ENCODE measurements around the gene SAP130. TPM values are rescaled to one million over a fixed set of nuclear protein-coding genes. Genes with fewer than 3 reads are reported as not detected.

SAP130 gene
- total and polyA plus RNA-seq, 2 of the 4 experiments (the other 2 are of a cell fraction): 6.1 to 17.1 TPM

DNA sequence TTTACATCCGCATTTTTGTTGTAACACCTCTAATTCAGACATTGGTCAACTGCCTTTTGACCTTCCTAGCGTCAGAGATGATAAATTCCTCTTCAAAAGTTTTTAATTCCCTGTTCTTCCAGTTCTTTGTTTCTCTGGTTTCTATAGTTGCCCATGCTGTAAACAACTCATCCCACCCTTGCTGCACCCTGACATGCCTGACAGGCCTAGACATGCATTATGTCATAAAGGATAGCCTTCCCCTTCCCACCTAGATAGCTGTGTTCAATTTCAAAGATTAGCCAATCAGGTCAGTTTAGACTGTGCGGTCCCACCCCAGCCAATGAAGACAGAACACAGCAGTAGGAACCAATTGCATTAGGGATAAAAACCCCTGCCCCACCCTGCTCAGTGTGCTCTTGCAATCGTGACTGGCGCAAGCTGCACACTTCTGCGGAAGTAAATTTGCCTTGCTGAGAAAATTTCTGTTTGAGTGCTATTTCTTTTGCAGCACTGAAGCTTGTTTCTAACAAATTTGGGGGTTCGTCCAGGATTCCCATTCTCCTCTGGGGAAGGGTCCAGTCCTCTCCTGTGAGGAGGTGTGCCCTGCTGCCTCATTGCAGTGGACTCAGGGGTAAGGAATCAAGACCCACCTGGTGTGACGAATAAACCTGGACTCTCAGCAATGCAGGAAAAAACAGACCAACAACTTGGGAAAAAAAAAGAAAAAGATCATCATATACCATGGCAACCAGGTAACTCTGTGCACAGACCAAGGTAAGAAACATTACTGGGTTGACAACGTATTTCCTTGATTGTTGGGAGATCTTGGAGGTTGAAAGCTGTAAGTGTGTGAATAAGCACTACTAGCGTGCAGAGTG is 9.1 kb upstream of the SAP130 start:
- H4K20me1 ChIP-seq (ENCODE audit: insufficient read depth, low read length): no peaks in the 10 kb centered on the region
- H2AFZ ChIP-seq (replicated peaks; ENCODE audit: low read length, poor library complexity): no peak overlapping the region
- ATAC-seq (ENCODE audit: low read depth): no peak
- no peak overlapping the region for H3K56ac ChIP-seq (ENCODE audit: extremely low read depth, insufficient read depth, low read length)
- no peak overlapping the region for H2AK9ac ChIP-seq (replicated peaks; ENCODE audit: low read depth, low read length, poor library complexity)
- BruUV-seq (replicated peaks): no TSS peak
- H3K27me3 ChIP-seq (ENCODE audit: control insufficient read depth, insufficient read depth, low read length): peaks cover 2% of the 10 kb centered on the region; the same call in 1 of the 2 replicates
- no peaks in the 10 kb centered on the region for H3K79me1 ChIP-seq (ENCODE audit: low read depth in 1 of 2, low read length in 2 of 2)
- peaks cover 26% of the 10 kb centered on the region for H3K9me3 ChIP-seq (ENCODE audit: control insufficient read depth, insufficient read depth, low read length)
- H2BK5ac ChIP-seq (ENCODE audit: low read depth, low read length, poor library complexity, severe bottlenecking): no peak overlapping the region
- dilution Hi-C loops (cut with HindIII; ENCODE audit: low sequenced_read_pairs, unreplicated experiment) (no loop called here), intact Hi-C loops (cut with micrococcal nuclease) (no loop called here), in situ Hi-C loops (cut with MboI; ENCODE audit: low sequenced_read_pairs) (no loop called here)
- no peak overlapping the region for H3K4me3 ChIP-seq (ENCODE audit: insufficient read depth, low read depth, low read length)
- H3K36me3 ChIP-seq (ENCODE audit: control insufficient read depth, insufficient read depth, low read length): no peaks in the 10 kb centered on the region
- no peak overlapping the region for H3K14ac ChIP-seq (replicated peaks; ENCODE audit: low read depth, low read length)
- 100% methylated on average over 1 of the region's 10 CpGs; no CpG with 5 or more reads in 1 of the 2 experiments for WGBS, 2 experiments (ENCODE audit: extremely low coverage in 2 of 2, insufficient read length in 1 of 2)
- H2BK15ac ChIP-seq (ENCODE audit: low read depth, low read length): no peak overlapping the region
- H3K9ac ChIP-seq (ENCODE audit: low read depth, low read length): no peak overlapping the region
- no peak overlapping the region for H3K4me2 ChIP-seq (ENCODE audit: low read depth, low read length)
- H4K8ac ChIP-seq (ENCODE audit: low read depth in 2 of 2, low read length in 2 of 2): no peak overlapping the region
- H4K91ac ChIP-seq (ENCODE audit: insufficient read depth, low read depth, low read length): no peak overlapping the region
- no peak overlapping the region for H3K27ac ChIP-seq (ENCODE audit: insufficient read depth, low read length)
- no peak overlapping the region for H3K4ac ChIP-seq (ENCODE audit: low read depth, low read length)
- no peak overlapping the region for H2BK20ac ChIP-seq (ENCODE audit: low read depth, low read length)
- no peaks in the 10 kb centered on the region for H3K4me1 ChIP-seq (ENCODE audit: control insufficient read depth, insufficient read depth, low read length)
- no peak overlapping the region for H4K5ac ChIP-seq (ENCODE audit: low read depth, low read length)
- H3K9me1 ChIP-seq (ENCODE audit: insufficient read depth, low read length): no peaks in the 10 kb centered on the region
- DNase-seq: no peak
- no peak overlapping the region for H2BK120ac ChIP-seq (ENCODE audit: low read depth, low read length)
- H3K23ac ChIP-seq (ENCODE audit: low read depth, low read length): no peak overlapping the region
- CTCF ChIA-PET: no interaction called here
- H3K18ac ChIP-seq (ENCODE audit: low read depth, low read length): no peak overlapping the region
- H2AK5ac ChIP-seq (ENCODE audit: low read depth, low read length): no peak overlapping the region
- POLR2A ChIA-PET (ENCODE audit: unreplicated experiment): no interaction called here
- TF ChIP-seq CHD1 (IDR thresholded peaks at IDR 0.05; ENCODE audit: low read depth, low read length) (no peak), CEBPB (IDR thresholded peaks at IDR 0.05; ENCODE audit: low read depth, low read length) (no peak), POLR2A (IDR thresholded peaks at IDR 0.05; ENCODE audit: low read depth, low read length) (no peak), MXI1 (IDR thresholded peaks at IDR 0.05; ENCODE audit: borderline replicate concordance, low read depth, low read length) (no peak), USF2 (IDR thresholded peaks at IDR 0.05; ENCODE audit: low read depth, low read length) (no peak), MAFK (IDR thresholded peaks at IDR 0.05; ENCODE audit: low read depth, low read length) (no peak), FOS (IDR thresholded peaks at IDR 0.05; ENCODE audit: low read depth, low read length) (no peak), SMC3 (IDR thresholded peaks at IDR 0.05; ENCODE audit: low read depth, low read length) (no peak), RCOR1 (IDR thresholded peaks at IDR 0.05; ENCODE audit: insufficient replicate concordance, low read length) (no peak), BHLHE40 (IDR thresholded peaks at IDR 0.05; ENCODE audit: low read depth, low read length) (no peak), NFE2L2 (IDR thresholded peaks at IDR 0.05; ENCODE audit: low read depth, low read length) (no peak), RAD21 (IDR thresholded peaks at IDR 0.05; ENCODE audit: low read length) (no peak), MAZ (IDR thresholded peaks at IDR 0.05; ENCODE audit: borderline replicate concordance, low read depth, low read length) (no peak)
- TF ChIP-seq, protein P1, sequence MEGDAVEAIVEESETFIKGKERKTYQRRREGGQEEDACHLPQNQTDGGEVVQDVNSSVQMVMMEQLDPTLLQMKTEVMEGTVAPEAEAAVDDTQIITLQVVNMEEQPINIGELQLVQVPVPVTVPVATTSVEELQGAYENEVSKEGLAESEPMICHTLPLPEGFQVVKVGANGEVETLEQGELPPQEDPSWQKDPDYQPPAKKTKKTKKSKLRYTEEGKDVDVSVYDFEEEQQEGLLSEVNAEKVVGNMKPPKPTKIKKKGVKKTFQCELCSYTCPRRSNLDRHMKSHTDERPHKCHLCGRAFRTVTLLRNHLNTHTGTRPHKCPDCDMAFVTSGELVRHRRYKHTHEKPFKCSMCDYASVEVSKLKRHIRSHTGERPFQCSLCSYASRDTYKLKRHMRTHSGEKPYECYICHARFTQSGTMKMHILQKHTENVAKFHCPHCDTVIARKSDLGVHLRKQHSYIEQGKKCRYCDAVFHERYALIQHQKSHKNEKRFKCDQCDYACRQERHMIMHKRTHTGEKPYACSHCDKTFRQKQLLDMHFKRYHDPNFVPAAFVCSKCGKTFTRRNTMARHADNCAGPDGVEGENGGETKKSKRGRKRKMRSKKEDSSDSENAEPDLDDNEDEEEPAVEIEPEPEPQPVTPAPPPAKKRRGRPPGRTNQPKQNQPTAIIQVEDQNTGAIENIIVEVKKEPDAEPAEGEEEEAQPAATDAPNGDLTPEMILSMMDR (conservative IDR thresholded peaks at IDR 0.05; ENCODE audit: low read depth, low read length): no peak
- TF ChIP-seq, protein P2, sequence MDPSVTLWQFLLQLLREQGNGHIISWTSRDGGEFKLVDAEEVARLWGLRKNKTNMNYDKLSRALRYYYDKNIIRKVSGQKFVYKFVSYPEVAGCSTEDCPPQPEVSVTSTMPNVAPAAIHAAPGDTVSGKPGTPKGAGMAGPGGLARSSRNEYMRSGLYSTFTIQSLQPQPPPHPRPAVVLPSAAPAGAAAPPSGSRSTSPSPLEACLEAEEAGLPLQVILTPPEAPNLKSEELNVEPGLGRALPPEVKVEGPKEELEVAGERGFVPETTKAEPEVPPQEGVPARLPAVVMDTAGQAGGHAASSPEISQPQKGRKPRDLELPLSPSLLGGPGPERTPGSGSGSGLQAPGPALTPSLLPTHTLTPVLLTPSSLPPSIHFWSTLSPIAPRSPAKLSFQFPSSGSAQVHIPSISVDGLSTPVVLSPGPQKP (IDR thresholded peaks at IDR 0.05; ENCODE audit: borderline replicate concordance, low read depth, low read length): no peak

Measured in IMR-90 (cell line).